HepG2 (cell line): ENCODE measurements around the gene YEATS4. TPM values are rescaled to one million over a fixed set of nuclear protein-coding genes. Genes with fewer than 3 reads are reported as not detected.

Experiments
- ATAD3A ChIP-seq: sonication (generic); formaldehyde crosslinking; IDR thresholded peaks from 2 replicates; pipeline ENCODE4 v1.4.0; 2020; ENCODE audit warnings: missing genetic modification reagents
- FOXO1 ChIP-seq: sonication (generic); formaldehyde crosslinking; IDR thresholded peaks from 2 replicates; pipeline ENCODE4 v1.4.0; 2020; ENCODE audit warnings: missing genetic modification reagents
- HNRNPH1 ChIP-seq: fragments of 200-400 bp; formaldehyde crosslinking; optimal IDR thresholded peaks from 2 replicates; pipeline ENCODE3; 2017; ENCODE audit warnings: mild to moderate bottlenecking, low read depth, low read length
- MED13 ChIP-seq: sonication (generic); formaldehyde crosslinking; IDR thresholded peaks from 2 replicates; pipeline ENCODE4 v1.5.0; 2020; ENCODE audit warnings: missing genetic modification reagents
- MEF2D ChIP-seq: sonication (generic); formaldehyde crosslinking; IDR thresholded peaks from 2 replicates; pipeline ENCODE4 v1.5.1; 2020; ENCODE audit warnings: mild to moderate bottlenecking, missing genetic modification reagents
- MYNN ChIP-seq: sonication (generic); formaldehyde crosslinking; IDR thresholded peaks from 2 replicates; pipeline ENCODE4 v1.4.0; 2020; ENCODE audit warnings: mild to moderate bottlenecking, low read depth, missing genetic modification reagents
- NR2F1 ChIP-seq, 2 experiments: fragments of 450-650 bp in 1 of 2; formaldehyde crosslinking in 1 of 2; IDR thresholded peaks; 2 replicates each; pipeline versions ENCODE4 v1.5.0 to v1.6.1; 2016 to 2020; ENCODE audit warnings: mild to moderate bottlenecking in 1 of 2, missing compliant biosample characterization in 1 of 2, missing genetic modification reagents in 1 of 2, moderate library complexity in 1 of 2
- PATZ1 ChIP-seq: sonication (generic); formaldehyde crosslinking; IDR thresholded peaks from 2 replicates; pipeline ENCODE4 v1.4.0; 2020; ENCODE audit warnings: missing genetic modification reagents
- POLR2AphosphoS2 ChIP-seq: IDR thresholded peaks from 2 replicates; pipeline ENCODE4 v1.6.1; 2011; ENCODE audit warnings: low read depth, low read length, improper control_type of control experiment
- SKI ChIP-seq: fragments of 450-650 bp; IDR thresholded peaks from one replicate; pipeline ENCODE4 v1.6.1; 2018; ENCODE audit warnings: mild to moderate bottlenecking; ENCODE audit not compliant: partially characterized antibody
- ZFX ChIP-seq: sonication (generic); formaldehyde crosslinking; IDR thresholded peaks from 2 replicates; pipeline ENCODE4 v1.4.0; 2020; ENCODE audit warnings: mild to moderate bottlenecking, low read depth, missing genetic modification reagents, moderate library complexity
- ZKSCAN8 ChIP-seq: IDR thresholded peaks from 2 replicates; pipeline ENCODE4 v1.6.1; 2016; ENCODE audit warnings: borderline replicate concordance, missing genetic modification reagents, missing compliant biosample characterization
- ZMAT3 ChIP-seq: sonication (generic); formaldehyde crosslinking; conservative IDR thresholded peaks from 2 replicates; pipeline ENCODE4 v1.7.0; 2021; ENCODE audit warnings: missing genetic modification reagents
- ZNF232 ChIP-seq: sonication (generic); formaldehyde crosslinking; IDR thresholded peaks from 2 replicates; pipeline ENCODE4 v1.4.0; 2020; ENCODE audit warnings: missing genetic modification reagents, borderline replicate concordance
- ZNF446 ChIP-seq: sonication (generic); formaldehyde crosslinking; IDR thresholded peaks from 2 replicates; pipeline ENCODE4 v1.5.0; 2020; ENCODE audit warnings: mild to moderate bottlenecking, missing genetic modification reagents
- ZNF703 ChIP-seq: sonication (generic); formaldehyde crosslinking; IDR thresholded peaks from 2 replicates; pipeline ENCODE4 v1.5.1; 2020; ENCODE audit warnings: missing genetic modification reagents, mild to moderate bottlenecking, moderate library complexity, borderline replicate concordance
- ZNF740 ChIP-seq: sonication (generic); formaldehyde crosslinking; IDR thresholded peaks from 2 replicates; pipeline ENCODE4 v1.4.0; 2020; ENCODE audit warnings: missing genetic modification reagents
- ZNF749 ChIP-seq: sonication (generic); formaldehyde crosslinking; IDR thresholded peaks from 2 replicates; pipeline ENCODE4 v1.8.0; 2022; ENCODE audit warnings: mild to moderate bottlenecking, missing genetic modification reagents, moderate library complexity, borderline replicate concordance
- ZNF839 ChIP-seq: sonication (generic); formaldehyde crosslinking; IDR thresholded peaks from 2 replicates; pipeline ENCODE4 v1.4.0; 2020; ENCODE audit warnings: missing genetic modification reagents, mild to moderate bottlenecking, borderline replicate concordance
- polyA plus RNA-seq, 8 experiments: library from polyadenylated mRNA; depleted of rRNA in 3 of 8; stranded (reverse) in 7 of 8; unstranded in 1 of 8; fragments of >200 nt; fragmentation: Illumina TruSeq in 4 of 8; extraction: Trizol in 4 of 8; gene quantifications; 2 replicates each; pipeline versions ENCODE4 v1.2.1 to v1.2.3, GENCODE V29; 2011 to 2016; ENCODE audit warnings: low read depth in 4 of 8, missing spikeins in 1 of 8, mixed read lengths in 1 of 8; ENCODE audit not compliant: insufficient read depth in 1 of 8
- total RNA-seq, 5 experiments: library from RNA; depleted of rRNA; stranded (reverse); fragments of >200 nt; fragmentation: Illumina TruSeq; extraction: Trizol; gene quantifications; 2 replicates each; pipeline ENCODE4 v1.2.3, GENCODE V29; 2016; ENCODE audit warnings: low read depth in 1 of 5
- TF ChIP-seq, protein P1 (sequence below): sonication (generic); formaldehyde crosslinking; IDR thresholded peaks from 2 replicates; pipeline ENCODE4 v1.5.1; 2020; ENCODE audit warnings: missing genetic modification reagents, mild to moderate bottlenecking, borderline replicate concordance
- TF ChIP-seq, protein P2 (sequence below): sonication (generic); formaldehyde crosslinking; IDR thresholded peaks from 2 replicates; pipeline ENCODE4 v1.5.0; 2020; ENCODE audit warnings: mild to moderate bottlenecking, missing genetic modification reagents, borderline replicate concordance

The YEATS4 gene
- total and polyA plus RNA-seq, 2 of the 13 experiments (the other 11 are each of a cell fraction or from before 2014, with no cell fraction given) = 16.8 to 45.0 TPM

DNA sequence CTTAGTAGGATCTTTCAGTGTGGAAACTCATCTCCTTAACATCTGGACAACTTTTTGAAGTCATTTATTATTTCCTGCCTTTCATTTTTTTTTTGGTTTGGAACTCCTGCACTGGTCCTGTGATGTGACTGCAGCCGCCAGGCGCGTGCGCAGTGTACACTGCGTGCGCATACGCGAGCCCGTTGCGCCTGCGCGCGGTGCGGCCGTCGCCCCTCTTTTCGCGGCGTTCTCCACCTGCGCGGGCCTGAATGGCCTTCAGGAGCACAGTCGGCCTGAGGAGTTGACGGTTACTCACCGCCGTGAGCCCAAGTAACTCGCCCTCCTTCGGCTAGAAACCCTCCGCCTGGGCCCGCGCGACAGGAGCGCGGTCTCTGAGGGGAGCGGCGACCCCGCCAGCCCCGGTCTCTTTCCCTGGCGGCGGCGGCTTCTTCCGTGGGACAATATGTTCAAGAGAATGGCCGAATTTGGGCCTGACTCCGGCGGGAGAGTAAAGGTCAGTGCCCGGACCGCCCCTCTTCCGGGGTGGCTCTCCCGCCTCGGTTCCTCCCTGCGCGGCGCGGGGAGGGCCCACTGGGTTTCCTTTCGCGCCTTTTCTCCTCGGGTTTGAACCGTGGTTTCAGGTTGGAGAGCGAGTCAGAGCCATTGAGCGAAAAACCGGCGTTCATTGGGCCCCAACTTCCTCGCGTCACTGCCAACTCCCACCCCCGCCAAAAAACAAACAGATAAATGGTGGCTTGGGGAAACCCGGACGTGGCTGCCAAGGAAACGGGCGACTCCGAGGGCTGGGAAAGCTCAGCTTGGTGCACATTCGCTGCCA, at the start of gene YEATS4 (continued):
- TF ChIP-seq, protein P1, sequence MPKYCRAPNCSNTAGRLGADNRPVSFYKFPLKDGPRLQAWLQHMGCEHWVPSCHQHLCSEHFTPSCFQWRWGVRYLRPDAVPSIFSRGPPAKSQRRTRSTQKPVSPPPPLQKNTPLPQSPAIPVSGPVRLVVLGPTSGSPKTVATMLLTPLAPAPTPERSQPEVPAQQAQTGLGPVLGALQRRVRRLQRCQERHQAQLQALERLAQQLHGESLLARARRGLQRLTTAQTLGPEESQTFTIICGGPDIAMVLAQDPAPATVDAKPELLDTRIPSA = no peak
- no peak for TF ChIP-seq HNRNPH1
- TF ChIP-seq MED13 (CRISPR knock-in tag) = no peak
- TF ChIP-seq ZNF839 (CRISPR knock-in tag) = no peak
- TF ChIP-seq MEF2D (CRISPR knock-in tag) = peak; percentile 34; the same call in 1 of the 2 replicates
- peak; percentile 84; the same call in 1 of the 2 replicates for TF ChIP-seq ZNF703 (CRISPR knock-in tag)
- TF ChIP-seq ZNF749 = peak; percentile 87
- TF ChIP-seq SKI = peak; percentile 26
- no peak; the same call in 1 of the 2 replicates for TF ChIP-seq FOXO1 (CRISPR knock-in tag)
- TF ChIP-seq ZMAT3 (CRISPR knock-in tag) = peak; percentile 71
- TF ChIP-seq ZNF740 = no peak
- TF ChIP-seq ATAD3A (CRISPR knock-in tag) = no peak
- TF ChIP-seq NR2F1 (CRISPR knock-in tag; IDR thresholded peaks at IDR 0.05) = peak in 1 of 2 experiments; percentile 51; a peak in 1 of 4 replicates
- peak; percentile 96 for TF ChIP-seq PATZ1
- TF ChIP-seq ZKSCAN8 (CRISPR knock-in tag) = no peak; the same call in 1 of the 2 replicates
- peak; percentile 99 for TF ChIP-seq ZFX (CRISPR knock-in tag)
- no peak for TF ChIP-seq POLR2AphosphoS2
- no peak for TF ChIP-seq MYNN (CRISPR knock-in tag)
- TF ChIP-seq, protein P2, sequence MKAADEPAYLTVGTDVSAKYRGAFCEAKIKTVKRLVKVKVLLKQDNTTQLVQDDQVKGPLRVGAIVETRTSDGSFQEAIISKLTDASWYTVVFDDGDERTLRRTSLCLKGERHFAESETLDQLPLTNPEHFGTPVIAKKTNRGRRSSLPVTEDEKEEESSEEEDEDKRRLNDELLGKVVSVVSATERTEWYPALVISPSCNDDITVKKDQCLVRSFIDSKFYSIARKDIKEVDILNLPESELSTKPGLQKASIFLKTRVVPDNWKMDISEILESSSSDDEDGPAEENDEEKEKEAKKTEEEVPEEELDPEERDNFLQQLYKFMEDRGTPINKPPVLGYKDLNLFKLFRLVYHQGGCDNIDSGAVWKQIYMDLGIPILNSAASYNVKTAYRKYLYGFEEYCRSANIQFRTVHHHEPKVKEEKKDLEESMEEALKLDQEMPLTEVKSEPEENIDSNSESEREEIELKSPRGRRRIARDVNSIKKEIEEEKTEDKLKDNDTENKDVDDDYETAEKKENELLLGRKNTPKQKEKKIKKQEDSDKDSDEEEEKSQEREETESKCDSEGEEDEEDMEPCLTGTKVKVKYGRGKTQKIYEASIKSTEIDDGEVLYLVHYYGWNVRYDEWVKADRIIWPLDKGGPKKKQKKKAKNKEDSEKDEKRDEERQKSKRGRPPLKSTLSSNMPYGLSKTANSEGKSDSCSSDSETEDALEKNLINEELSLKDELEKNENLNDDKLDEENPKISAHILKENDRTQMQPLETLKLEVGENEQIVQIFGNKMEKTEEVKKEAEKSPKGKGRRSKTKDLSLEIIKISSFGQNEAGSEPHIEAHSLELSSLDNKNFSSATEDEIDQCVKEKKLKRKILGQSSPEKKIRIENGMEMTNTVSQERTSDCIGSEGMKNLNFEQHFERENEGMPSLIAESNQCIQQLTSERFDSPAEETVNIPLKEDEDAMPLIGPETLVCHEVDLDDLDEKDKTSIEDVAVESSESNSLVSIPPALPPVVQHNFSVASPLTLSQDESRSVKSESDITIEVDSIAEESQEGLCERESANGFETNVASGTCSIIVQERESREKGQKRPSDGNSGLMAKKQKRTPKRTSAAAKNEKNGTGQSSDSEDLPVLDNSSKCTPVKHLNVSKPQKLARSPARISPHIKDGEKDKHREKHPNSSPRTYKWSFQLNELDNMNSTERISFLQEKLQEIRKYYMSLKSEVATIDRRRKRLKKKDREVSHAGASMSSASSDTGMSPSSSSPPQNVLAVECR (CRISPR knock-in tag) = peak; percentile 97
- TF ChIP-seq ZNF446 (CRISPR knock-in tag) = no peak
- peak; percentile 65; the same call in 1 of the 2 replicates for TF ChIP-seq ZNF232 (CRISPR knock-in tag)
